HepG2 (cell line): Measurements from ENCODE around the gene HNRNPAB. TPM values are rescaled to one million over a fixed set of nuclear protein-coding genes. Genes with fewer than 3 reads are reported as not detected.

Source experiments
- ATAC-seq: fragments of 200-7000 bp; cut with Tn5 transposase; 3 replicates; pipeline ENCODE4 v1.9.1; 2020; ENCODE audit warnings: mild to moderate bottlenecking, moderate library complexity
- BruUV-seq: library from RNA; stranded (reverse); fragments of 400-500 nt; replicated peaks from 2 replicates; lab custom pipeline; 2021; lab: Mats Ljungman, UMichigan
- CTCF ChIA-PET: fragments of 300-600 bp; formaldehyde crosslinking; extraction: SDS; loops from one replicate; lab custom pipeline; 2021; ENCODE audit warnings: low total read pairs, inconsistent platforms, low intra/inter-chr PET ratio; lab: Yijun Ruan, JAX
- POLR2A ChIA-PET: fragments of 350-600 bp; sonication (Branson Sonifier 250); formaldehyde crosslinking; loops from one replicate; lab custom pipeline; 2020; ENCODE audit warnings: antibody characterized with exemption, inconsistent platforms; lab: Yijun Ruan, JAX
- DNase-seq: peaks from one replicate; pipeline ENCODE4 v3.0.0-alpha.2; 2015; ENCODE audit warnings: low spot score
- FAIRE-seq: peaks from 3 replicates; lab custom pipeline; 2011; peaks lifted over from hg19 to GRCh38; lab: Jason Lieb, UNC
- H2AFZ ChIP-seq: one replicate; pipeline ENCODE4 v1.6.1; 2011; ENCODE audit warnings: low read length, inconsistent platforms
- H3K27ac ChIP-seq: fragments of 300-600 bp; 3 replicates; pipeline ENCODE4 v1.8.0; 2011; ENCODE audit warnings: mixed run types, mild to moderate bottlenecking, mixed read lengths, low read length, inconsistent platforms; ENCODE audit not compliant: insufficient read depth; ENCODE audit errors: extremely low read length
- H3K27me3 ChIP-seq, 2 experiments: fragments of 200-600 bp in 1 of 2; 2 replicates in 1 of 2; 3 replicates in 1 of 2; pipeline versions ENCODE4 v1.6.0 to v1.8.0; 2011; ENCODE audit warnings: low read length in 2 of 2, mild to moderate bottlenecking in 2 of 2, moderate library complexity in 2 of 2, inconsistent platforms in 1 of 2; ENCODE audit not compliant: insufficient read depth in 2 of 2, control insufficient read depth in 1 of 2
- H3K36me3 ChIP-seq, 2 experiments: fragments of 200-600 bp in 1 of 2; replicated peaks in 1 of 2; 2 replicates in 1 of 2; 3 replicates in 1 of 2; pipeline versions ENCODE4 v1.5.1 to v1.8.0; 2011; ENCODE audit warnings: low read length in 2 of 2, inconsistent platforms in 1 of 2; ENCODE audit not compliant: insufficient read depth in 2 of 2, control insufficient read depth in 1 of 2
- H3K4me1 ChIP-seq: 2 replicates; pipeline ENCODE4 v1.5.1; 2012; ENCODE audit warnings: low read length, inconsistent platforms; ENCODE audit not compliant: insufficient read depth
- H3K4me2 ChIP-seq: 2 replicates; pipeline ENCODE4 v1.6.0; 2011; ENCODE audit warnings: low read depth, low read length, inconsistent platforms
- H3K4me3 ChIP-seq, 3 experiments: fragments of 200-600 bp in 1 of 3; sonication (generic), shearing (Covaris generic) in 1 of 3; replicated peaks in 1 of 3; 2 replicates each; pipeline ENCODE4 v1.5.1; 2011 to 2016; ENCODE audit warnings: low read length in 3 of 3, inconsistent platforms in 2 of 3, low read depth in 2 of 3, mild to moderate bottlenecking in 2 of 3, control low read depth in 1 of 3, mixed read lengths in 1 of 3; ENCODE audit not compliant: insufficient read depth in 1 of 3
- H3K79me2 ChIP-seq: one replicate; pipeline ENCODE4 v1.6.1; 2011; ENCODE audit warnings: low read length, inconsistent platforms; ENCODE audit not compliant: insufficient read depth
- H3K9ac ChIP-seq: 2 replicates; pipeline ENCODE4 v1.6.0; 2011; ENCODE audit warnings: mild to moderate bottlenecking, low read depth, low read length, inconsistent platforms; ENCODE audit not compliant: insufficient read depth
- H3K9me3 ChIP-seq: 2 replicates; pipeline ENCODE4 v1.5.1; 2012; ENCODE audit warnings: mild to moderate bottlenecking, low read length
- H4K20me1 ChIP-seq: 2 replicates; pipeline ENCODE4 v1.6.0; 2011; ENCODE audit warnings: inconsistent platforms, mild to moderate bottlenecking, low read length, moderate library complexity; ENCODE audit not compliant: insufficient read depth
- BHLHE40 ChIP-seq: IDR thresholded peaks from 2 replicates; pipeline ENCODE4 v1.6.1; 2011; ENCODE audit warnings: low read length, improper control_type of control experiment
- MIER3 ChIP-seq: IDR thresholded peaks from 2 replicates; pipeline ENCODE4 v1.6.1; 2016; ENCODE audit warnings: missing compliant biosample characterization, borderline replicate concordance
- MNT ChIP-seq: fragments of 450-650 bp; IDR thresholded peaks from 2 replicates; pipeline ENCODE4 v1.6.1; 2016
- PATZ1 ChIP-seq: sonication (generic); formaldehyde crosslinking; IDR thresholded peaks from 2 replicates; pipeline ENCODE4 v1.4.0; 2020; ENCODE audit warnings: missing genetic modification reagents
- RARG ChIP-seq: sonication (generic); formaldehyde crosslinking; IDR thresholded peaks from 2 replicates; pipeline ENCODE4 v1.4.0; 2020; ENCODE audit warnings: low read depth, mild to moderate bottlenecking, missing genetic modification reagents
- TCF7 ChIP-seq: sonication (generic); IDR thresholded peaks from 2 replicates; pipeline ENCODE4 v1.6.1; 2016; ENCODE audit warnings: antibody characterized with exemption, low read depth
- TFAP4 ChIP-seq: sonication (generic); IDR thresholded peaks from 2 replicates; pipeline ENCODE4 v1.6.1; 2016; ENCODE audit warnings: low read depth, borderline replicate concordance
- ZFX ChIP-seq: sonication (generic); formaldehyde crosslinking; IDR thresholded peaks from 2 replicates; pipeline ENCODE4 v1.4.0; 2020; ENCODE audit warnings: mild to moderate bottlenecking, low read depth, missing genetic modification reagents, moderate library complexity
- WGBS: methylation state at CpG from one replicate; pipeline ENCODE4 v1.1.6; 2017; ENCODE audit warnings: low lambda C conversion rate; 5-methylcytosine and 5-hydroxymethylcytosine counted together
- in situ Hi-C: cut with HindIII; loops from 2 replicates; pipeline ENCODE4 v1.10.0; 2017; ENCODE audit warnings: low pct_unique_long_range_greater_than_20kb; ENCODE audit not compliant: extremely low pct_ligation_motif_present
- intact Hi-C: fragments of 100-400 bp; cut with micrococcal nuclease; formaldehyde crosslinking; loops from one replicate; pipeline ENCODE4 v1.10.0; 2022; ENCODE audit not compliant: unreplicated experiment
- polyA plus RNA-seq, 8 experiments: library from polyadenylated mRNA; depleted of rRNA in 3 of 8; stranded (reverse) in 7 of 8; unstranded in 1 of 8; fragments of >200 nt; fragmentation: Illumina TruSeq in 4 of 8; extraction: Trizol in 4 of 8; gene quantifications; 2 replicates each; pipeline versions ENCODE4 v1.2.1 to v1.2.3, GENCODE V29; 2011 to 2016; ENCODE audit warnings: low read depth in 4 of 8, missing spikeins in 1 of 8, mixed read lengths in 1 of 8; ENCODE audit not compliant: insufficient read depth in 1 of 8
- total RNA-seq, 5 experiments: library from RNA; depleted of rRNA; stranded (reverse); fragments of >200 nt; fragmentation: Illumina TruSeq; extraction: Trizol; gene quantifications; 2 replicates each; pipeline ENCODE4 v1.2.3, GENCODE V29; 2016; ENCODE audit warnings: low read depth in 1 of 5

The HNRNPAB gene
- total and polyA plus RNA-seq, 2 of the 13 experiments (the other 11 are each of a cell fraction or from before 2014, with no cell fraction given), result 62.6 to 111 TPM

- BruUV-seq, result no TSS peak
- intact Hi-C loops, result no loop called here
- no peak overlapping the region for H3K4me2 ChIP-seq
- FAIRE-seq (no peak), DNase-seq (no peak), ATAC-seq (no peak)
- no peaks in the 10 kb centered on the region for H3K9me3 ChIP-seq
- no peak for TF ChIP-seq PATZ1 (CRISPR knock-in tag)
- no peak for TF ChIP-seq ZFX (CRISPR knock-in tag)
- no peak for TF ChIP-seq MNT
- no peak for TF ChIP-seq TCF7
- TF ChIP-seq BHLHE40, result no peak
- no peak for TF ChIP-seq RARG (CRISPR knock-in tag)
- TF ChIP-seq TFAP4, result no peak
- no peak for TF ChIP-seq MIER3 (CRISPR knock-in tag)
- no peak overlapping the region for H3K27ac ChIP-seq
- no peak overlapping the region for H2AFZ ChIP-seq
- H3K79me2 ChIP-seq, result no peaks in the 10 kb centered on the region
- H3K36me3 ChIP-seq, result no peaks in the 10 kb centered on the region
- H3K9ac ChIP-seq, result no peak overlapping the region
- 0% methylated on average over 2 of the region's 2 CpGs for WGBS
- peaks cover 1 to 26% of the 10 kb centered on the region in 2 experiments; a peak in 3 of 5 replicates for H3K27me3 ChIP-seq
- H3K4me3 ChIP-seq, result no peak overlapping the region
- H3K4me1 ChIP-seq, result no peaks in the 10 kb centered on the region
- CTCF ChIA-PET, result no interaction called here
- H4K20me1 ChIP-seq, result no peaks in the 10 kb centered on the region
- POLR2A ChIA-PET, result no interaction called here
- in situ Hi-C loops, result no loop called here
These were observed 40.2 kb downstream of the HNRNPAB start for GRCh38 chr5:178244576-178244975.
